ENCODE results near the gene NFATC2.

GRCh38 chr20:51446230-51446629, 96.3 kb downstream of the NFATC2 start:
- TF ChIP-seq, protein P1, sequence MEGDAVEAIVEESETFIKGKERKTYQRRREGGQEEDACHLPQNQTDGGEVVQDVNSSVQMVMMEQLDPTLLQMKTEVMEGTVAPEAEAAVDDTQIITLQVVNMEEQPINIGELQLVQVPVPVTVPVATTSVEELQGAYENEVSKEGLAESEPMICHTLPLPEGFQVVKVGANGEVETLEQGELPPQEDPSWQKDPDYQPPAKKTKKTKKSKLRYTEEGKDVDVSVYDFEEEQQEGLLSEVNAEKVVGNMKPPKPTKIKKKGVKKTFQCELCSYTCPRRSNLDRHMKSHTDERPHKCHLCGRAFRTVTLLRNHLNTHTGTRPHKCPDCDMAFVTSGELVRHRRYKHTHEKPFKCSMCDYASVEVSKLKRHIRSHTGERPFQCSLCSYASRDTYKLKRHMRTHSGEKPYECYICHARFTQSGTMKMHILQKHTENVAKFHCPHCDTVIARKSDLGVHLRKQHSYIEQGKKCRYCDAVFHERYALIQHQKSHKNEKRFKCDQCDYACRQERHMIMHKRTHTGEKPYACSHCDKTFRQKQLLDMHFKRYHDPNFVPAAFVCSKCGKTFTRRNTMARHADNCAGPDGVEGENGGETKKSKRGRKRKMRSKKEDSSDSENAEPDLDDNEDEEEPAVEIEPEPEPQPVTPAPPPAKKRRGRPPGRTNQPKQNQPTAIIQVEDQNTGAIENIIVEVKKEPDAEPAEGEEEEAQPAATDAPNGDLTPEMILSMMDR (IDR thresholded peaks at IDR 0.05; ENCODE audit: poor library complexity): no peak
- no peak for TF ChIP-seq EZH2 (IDR thresholded peaks at IDR 0.05; ENCODE audit: borderline replicate concordance)
- no peak for TF ChIP-seq EZH2phosphoT487 (IDR thresholded peaks at IDR 0.05; ENCODE audit: low read depth, severe bottlenecking, unreplicated experiment)
